HG03342 (cell line): ENCODE results near the gene AAGAB.

Experiments
- ATAC-seq: cut with Tn5 transposase; IDR thresholded peaks from one replicate; pipeline ENCODE4 v1.9.1; 2021; ENCODE audit warnings: mild to moderate bottlenecking, moderate library complexity; ENCODE audit not compliant: unreplicated experiment

AAGAB gene

DNA sequence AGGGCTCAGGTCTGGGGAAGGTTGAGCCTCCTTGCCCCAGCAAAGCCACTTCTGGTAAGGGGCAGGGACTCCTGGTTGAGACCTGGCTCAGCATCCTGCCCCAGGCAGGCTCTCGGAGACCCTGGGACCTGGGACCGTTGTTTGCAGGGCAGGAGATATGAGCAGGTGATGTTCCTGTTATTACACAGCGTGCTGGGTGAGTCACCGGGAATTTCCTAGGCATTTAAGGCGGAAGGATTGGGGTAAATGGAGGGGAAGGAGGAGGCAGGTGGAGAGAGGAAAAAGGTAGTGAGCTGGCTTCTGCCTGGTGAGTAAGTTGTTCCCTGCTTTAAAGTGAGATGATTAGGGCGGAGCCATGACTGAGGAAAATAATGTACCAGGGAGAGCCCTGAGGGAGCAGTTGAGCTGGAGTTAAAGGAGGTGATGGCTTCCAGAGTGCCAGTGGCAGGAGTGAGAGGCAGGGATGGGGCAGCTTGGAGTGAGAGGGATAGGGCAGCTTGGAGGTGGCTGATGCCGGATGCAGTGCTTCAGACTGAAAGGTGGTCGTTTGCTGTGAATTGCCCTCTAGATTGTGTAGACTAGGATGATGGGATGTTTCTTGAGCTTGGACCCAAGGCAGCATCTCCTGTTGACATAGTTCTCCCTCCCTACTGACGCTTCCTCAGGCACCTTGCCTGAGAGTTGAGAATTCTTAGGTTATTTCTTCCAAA, 79.4 kb downstream of the AAGAB start:
- no peak for ATAC-seq

DNA sequence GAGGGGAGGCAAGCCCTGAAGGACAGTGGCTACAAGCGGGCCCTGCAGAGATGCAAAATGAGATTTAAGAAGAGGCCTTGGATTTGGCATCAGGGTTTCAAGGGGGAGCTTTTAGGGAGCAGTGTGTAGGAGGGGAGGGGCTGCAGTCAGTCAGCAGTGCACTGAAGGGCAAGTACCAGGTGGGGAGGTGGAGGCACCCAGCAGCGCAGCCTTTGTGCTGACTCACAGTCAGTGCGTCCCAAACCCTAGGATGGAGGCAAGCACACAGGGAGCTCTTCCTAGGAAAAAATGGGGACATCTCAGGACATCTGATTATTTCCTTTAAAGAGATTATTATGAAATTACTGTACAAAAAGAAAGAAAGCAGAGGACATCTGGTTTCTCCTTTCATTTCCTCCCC, 80.0 kb downstream of the AAGAB start:
- no peak for ATAC-seq

DNA sequence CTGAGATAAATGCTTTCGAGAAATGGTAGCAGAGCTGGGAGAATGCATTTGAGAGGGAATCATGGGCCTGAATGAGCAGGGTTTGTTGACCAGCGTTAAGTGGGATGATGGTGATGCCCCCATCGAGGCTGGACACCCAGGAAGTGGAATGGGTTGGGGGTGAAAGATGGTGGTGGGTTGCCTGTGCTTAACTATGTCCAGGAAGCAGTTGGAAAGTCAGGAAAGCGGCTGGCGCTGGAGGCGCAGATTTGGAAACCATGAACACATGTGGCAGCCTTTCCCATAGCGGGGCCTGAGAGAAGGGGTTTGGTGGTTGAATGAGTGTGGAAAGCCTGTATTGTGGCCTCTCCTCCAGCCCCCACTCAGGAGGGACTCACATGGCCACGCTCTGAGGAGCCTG, 80.7 kb downstream of the AAGAB start:
- no peak for ATAC-seq

DNA sequence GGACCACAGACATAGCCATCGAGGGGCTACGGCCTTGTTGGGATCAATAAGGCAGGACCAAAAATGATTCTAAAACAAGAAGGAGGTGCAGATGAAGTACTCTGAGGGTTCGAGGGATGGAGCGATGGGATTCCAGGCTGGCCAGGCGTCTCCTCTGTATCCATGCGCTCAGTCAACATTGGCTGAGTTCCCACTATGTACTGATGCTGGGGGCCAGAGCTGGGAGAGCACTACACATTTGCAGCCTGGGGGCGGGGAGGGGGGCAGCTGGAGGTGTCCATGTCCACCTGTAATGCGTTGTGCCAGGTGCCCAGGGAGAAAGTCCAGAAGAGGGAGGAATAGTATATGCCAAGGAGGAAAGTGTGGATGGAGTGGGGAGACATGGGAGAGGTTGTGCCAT, 81.5 kb downstream of the AAGAB start:
- ATAC-seq, result no peak

DNA sequence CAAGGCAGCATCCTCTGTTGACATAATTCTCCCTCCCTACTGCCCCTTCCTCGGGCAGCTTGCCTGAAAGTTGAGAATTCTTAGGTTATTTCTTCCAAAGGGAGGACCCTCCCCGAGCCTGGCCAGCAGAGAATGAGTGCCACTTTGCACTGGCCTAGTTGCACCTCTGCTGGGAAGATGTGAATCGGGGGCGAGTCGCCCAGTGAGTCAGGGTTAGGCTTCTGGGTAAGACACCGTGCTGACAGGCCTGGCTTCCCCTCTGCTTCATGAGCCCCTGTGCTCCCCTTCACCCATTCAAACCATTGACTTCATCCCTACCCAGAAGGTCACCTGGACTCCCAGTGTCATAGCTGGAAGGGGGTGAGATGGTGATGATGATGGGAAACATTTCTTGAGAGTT, 82.3 kb downstream of the AAGAB start:
- ATAC-seq, result no peak

DNA sequence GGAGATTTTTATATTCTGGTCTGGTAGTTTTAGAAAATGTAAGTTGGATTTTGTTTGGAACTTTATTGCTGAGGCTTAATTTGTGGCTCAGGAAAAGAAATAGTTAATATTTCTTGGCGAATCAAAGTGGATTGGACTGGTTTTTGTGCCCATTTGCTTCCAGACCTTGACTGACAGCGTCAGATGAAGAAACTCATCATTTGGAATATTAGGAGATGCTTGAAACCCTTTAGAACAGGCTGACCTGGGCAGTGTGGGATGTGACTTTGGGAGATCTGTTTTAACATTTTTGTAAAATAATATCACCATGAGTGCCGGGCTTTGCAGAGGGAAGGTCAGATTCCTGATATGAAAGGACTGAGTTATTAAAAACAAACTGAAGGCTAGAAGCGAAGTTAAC, 83.0 kb downstream of the AAGAB start:
- no peak for ATAC-seq

DNA sequence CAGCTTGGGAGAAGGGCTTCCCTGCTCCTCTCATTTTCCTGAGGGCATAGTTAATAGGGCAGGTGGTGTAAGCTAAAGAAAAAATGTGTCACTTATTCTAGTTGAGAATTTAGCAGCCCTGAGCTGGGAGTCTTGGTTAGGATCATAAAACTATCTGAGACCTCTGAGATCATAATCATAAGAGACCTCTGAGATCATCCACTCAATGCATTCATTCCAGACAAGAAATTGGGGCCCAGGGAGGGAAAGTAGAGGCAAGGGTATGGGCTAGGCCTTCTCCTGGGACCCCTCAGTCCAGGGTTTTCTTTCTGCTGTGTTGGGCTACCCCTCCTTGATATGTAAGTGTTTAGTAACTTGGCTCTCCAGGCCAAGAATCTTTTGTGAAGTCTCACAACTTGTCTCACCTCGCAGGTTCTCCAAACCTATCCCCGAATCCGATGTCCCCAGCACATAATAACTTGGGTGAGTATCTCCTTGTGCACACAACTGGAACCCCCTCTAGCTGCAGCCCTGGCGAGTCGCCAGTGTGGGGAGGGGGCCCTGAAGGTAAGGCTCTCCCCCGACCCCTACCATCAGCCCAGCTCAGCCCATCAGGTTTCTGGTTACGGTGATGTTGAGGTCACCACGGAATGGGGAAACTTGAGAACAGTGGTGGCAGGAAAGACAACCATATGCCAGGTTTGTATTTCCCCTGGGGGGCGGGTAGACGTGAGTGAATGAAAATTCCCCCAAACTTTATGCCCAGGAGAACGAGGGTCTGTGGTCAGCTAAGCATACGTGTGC, 84.1 kb downstream of the AAGAB start:
- no peak for ATAC-seq

DNA sequence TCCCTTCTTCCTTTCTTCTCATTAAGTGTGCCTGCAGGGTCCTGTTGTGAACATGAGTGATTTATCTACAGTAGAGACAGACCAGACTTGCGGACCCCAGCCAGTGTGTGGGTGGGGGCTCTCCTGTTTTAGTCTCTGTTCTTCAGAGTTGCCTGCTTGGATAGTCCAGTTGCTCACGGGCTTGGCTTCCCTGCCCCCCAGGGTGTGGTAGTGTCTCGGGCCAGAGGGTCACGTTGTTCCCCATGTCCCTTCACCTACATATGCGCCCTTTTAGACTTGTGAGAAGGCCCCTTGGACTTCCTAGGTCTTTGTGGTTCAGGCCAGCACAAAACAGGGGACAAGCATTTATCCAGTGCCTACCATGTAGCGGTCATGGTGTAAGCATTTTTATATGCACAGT, 85.8 kb downstream of the AAGAB start:
- ATAC-seq, result no peak

DNA sequence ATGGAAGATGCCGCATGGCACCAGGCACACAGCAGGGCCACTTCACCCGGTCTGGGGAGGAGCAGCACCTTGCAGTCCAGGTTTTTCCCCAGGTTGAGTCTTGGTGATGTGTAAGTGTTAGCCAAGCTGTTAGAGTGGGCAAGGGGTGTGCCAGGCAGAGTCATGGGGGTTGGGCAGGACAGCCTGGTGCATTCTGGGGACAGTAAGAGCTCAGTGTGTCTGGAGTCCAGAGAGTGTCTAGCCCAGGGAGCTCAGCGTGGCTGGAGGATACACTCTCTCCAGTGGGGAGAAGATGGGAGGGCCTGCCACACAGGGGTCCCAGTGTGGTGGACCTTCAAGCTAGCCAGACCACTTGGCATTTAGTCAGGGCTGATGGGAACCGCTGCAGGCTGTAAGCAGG, 87.4 kb downstream of the AAGAB start:
- ATAC-seq, result no peak

DNA sequence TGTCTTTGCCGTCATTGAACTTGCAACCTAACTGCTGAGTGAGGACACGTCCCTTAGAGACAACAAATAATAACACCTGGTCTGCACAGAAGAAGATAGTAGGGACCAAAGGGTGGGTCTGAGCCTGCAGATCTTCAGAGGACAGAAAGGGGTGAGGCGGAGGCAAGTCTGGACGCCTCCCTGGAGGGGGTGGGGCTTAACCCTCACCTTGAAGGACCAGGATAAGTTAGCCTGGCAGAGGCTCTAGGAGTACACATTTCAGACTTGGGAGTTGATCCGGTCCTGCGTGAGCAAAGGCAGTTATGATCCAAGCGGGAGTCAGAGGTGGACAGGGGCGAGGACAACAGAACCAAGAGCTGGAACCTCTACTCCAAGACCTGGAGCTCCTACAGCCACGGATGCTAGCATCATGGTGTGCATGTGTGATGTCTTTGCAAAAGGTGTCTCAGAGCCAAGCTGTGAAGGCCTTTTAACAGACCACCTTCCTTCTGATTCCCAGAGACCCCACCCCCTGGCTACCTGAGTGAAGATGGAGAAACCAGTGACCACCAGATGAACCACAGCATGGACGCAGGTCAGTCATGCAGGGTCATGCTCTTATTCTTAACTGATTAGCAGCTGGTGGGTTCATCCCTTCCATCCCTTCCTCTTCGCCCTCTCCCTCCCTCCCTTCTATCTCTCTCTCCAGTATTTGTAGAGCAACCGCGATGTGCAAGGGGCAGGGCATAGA, 88.0 kb downstream of the AAGAB start:
- ATAC-seq, result no peak

DNA sequence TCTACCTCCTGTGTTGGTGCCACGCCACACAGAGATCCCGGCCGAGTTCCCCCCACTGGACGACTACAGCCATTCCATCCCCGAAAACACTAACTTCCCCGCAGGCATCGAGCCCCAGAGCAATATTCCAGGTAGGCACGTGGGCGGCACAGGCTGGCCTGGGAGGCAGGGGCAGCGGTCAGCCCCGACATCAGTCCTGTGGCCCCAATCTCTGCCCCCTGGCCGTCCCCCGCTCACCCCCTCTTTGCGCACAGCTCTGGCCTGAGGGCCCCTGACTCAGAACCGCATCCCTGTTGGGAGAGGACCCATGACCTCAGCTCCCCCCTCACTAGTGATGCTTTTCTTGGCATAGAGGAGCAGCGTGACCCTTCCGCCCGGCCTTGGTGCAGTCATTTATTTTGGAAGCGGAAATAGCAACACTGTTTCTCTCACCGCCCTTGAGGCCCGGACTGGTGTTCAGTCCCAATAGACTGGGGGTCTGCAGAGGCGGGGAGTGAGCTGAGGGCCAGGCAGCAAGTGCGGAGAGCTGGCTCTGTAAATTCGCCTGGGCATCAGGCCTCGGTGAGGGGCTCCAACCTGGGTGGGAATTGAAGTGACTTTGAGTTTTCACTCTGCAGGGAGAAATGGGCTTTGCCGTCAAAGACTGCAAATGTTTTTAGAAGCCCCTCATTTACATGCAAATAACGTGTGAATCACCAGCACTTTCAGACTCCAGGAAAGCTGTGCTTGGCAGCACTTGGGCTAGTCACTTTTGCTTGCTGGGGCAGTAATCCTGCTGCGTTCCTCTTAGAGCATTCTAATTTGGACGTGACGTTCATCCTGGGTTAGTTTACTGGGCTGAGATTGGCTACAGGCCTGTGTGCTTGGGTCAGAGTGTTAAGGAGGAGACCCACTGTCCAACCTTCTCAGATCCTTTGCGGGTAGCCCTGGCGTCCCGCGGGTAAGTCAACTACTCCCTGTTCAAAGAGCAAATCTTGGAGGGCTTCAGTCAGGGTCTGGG, 88.9 kb downstream of the AAGAB start:
- ATAC-seq, result no peak

DNA sequence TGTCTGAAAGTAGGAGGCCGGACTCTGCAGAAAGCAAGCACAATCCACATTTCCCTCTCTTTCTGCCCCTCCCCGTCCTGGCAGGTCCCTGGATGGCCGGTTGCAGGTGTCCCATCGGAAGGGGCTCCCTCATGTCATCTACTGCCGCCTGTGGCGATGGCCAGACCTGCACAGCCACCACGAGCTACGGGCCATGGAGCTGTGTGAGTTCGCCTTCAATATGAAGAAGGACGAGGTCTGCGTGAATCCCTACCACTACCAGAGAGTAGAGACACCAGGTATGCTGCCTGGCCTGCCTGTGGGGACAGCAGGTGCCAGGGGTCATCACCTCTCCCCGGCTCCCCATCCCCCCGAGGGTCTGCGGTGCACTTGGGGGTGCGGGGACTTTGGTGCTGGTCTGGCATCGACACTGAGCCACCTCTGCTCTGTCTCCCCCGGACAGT, 89.6 kb downstream of the AAGAB start:
- ATAC-seq, result no peak

DNA sequence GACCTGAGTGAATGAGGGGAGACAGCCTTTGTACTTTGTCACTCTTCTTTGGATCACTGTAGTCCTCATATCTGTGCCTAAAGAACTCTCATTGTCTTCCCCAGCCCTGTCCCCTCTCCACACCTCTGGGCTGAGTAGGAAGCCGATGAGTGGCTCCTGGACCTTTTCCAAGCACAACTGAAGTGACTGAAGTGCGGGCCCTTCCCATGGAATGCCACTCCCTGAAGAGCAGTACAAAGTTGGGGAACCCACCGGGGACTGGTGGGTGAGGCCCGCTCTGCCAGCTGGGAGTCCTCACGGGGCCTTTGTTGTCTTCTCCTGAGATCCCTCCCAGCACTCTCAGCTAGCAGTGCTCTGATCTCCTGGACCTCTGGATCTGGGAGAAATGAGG, 90.1 kb downstream of the AAGAB start:
- no peak for ATAC-seq

DNA sequence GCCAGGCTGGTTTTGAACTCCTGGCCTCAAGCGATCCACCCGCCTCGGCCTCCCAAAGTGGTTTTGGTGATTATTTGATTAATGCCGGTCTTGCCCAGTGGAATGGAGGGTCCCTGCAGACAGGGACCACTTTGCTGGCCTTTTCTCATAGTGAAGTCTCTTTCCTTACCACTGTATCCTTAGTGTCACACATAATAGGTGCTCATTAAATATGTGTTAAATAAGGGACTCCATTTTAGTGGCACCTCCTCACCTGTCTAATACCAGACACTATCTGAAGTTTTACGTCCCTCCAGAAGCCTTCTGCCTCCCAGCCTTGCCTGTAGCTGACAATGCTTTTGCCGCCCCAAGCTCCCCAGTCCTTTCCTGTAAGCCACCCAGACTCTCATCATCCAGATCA, 91.3 kb downstream of the AAGAB start:
- ATAC-seq, result no peak

DNA sequence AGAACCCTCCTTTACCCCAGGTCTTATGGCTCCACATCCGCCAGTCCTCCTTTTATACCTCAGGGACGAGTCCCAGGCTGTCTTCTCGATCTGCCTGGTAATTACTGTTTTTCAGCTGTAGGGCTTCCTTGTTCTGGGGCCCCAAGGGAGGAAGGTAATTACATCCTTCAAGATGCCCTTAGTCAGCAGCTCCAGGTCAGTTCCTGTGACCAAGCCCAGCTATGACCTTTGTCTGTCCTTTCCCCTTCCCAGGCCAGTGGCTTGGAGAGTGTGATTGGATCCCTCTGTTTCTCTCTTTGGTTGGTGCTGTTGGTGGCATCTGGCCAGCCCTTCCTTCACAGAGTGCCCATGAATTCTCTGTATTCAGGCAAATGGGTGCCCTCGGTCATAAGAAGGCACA, 92.6 kb downstream of the AAGAB start:
- ATAC-seq, result no peak

DNA sequence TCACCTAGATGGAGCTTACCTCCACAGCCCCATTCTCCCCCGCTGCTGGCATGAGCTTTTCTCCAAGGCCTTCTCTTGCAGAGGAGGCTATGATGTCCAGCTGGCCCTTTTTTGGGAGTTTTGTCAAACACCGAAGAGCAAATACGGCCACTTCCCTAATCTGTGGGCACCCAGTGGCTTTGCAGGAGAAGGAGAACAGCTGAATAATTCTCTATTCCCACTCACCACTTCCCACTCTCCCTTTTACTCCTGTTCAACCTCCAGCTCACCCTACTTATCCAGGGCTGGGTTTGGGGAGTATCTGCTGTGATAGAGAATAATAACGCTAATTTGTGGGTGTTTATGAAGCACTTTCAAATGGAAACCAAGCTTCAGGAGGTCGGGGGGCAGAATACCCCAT, 93.0 kb downstream of the AAGAB start:
- no peak for ATAC-seq

DNA sequence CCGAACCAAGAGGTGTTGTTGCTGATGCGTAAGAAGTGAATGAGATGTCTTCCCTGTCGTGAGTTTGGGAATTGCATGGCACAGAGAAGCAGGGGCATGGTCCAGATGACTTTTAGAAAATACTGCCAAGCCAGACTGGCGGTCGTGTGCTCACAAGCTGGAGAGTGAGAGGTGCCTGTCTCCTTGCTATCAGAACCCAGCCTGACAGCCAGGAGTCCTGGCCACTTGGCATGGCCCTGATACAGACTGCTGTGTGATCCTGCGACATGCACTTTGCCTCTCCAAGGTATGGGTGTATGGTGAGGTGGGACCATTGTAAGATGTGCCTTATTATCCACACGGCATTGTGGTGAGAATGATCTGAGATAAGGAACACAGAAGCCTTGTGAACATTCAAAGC, 96.1 kb downstream of the AAGAB start:
- no peak for ATAC-seq

DNA sequence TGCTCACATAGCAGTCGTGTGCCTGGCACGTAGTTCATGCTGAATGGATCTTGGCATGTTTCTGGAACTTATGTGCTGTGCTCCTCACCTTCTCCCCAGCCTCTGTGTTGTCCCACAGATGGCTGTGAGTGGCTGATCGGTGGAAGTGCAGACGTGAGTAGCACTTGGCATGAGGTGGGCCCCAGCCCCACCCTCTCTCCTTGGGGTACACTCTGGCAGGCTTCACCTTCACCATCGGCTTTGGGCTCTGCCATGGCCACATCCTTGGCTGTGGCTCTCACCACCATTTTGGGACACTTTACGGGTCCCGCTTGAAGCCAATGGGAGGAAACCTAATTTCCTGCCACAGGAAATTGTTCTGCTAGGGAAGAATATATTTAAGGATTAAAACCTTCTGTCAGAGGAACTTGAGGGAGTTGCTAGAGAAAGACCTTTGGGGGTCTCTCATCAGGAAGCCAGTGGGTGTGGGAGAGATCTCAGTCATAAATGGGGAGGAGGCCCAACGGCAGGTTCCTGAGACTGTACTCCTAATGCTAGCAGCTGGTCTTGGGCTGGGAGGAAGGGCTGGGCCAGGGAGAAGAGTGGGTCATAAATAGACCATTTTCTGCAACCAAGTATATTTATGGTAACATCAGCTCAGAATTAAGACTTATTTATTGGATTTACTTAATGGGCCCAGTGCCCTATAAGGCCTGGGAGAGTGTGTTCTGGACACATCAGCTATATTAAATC, 96.8 kb downstream of the AAGAB start:
- no peak for ATAC-seq

DNA sequence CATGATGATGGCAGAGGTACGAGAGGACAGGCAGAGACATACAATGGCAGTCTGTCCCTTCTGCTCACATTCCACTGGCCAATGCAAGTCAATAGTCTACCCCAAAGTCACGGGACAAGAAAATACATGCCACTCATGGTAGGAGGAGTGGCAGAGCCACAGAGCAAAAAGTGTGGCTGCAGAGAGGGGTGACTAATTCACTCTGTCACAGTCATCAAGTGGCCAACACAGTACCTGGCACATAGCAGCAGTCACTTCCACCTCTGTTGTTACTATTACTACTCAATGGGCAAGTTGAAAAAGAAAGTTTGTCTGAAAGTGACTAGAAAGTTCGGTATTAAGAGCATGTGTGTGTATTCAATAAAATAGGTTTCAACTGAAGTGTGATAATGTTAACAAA, 97.6 kb downstream of the AAGAB start:
- ATAC-seq, result no peak

DNA sequence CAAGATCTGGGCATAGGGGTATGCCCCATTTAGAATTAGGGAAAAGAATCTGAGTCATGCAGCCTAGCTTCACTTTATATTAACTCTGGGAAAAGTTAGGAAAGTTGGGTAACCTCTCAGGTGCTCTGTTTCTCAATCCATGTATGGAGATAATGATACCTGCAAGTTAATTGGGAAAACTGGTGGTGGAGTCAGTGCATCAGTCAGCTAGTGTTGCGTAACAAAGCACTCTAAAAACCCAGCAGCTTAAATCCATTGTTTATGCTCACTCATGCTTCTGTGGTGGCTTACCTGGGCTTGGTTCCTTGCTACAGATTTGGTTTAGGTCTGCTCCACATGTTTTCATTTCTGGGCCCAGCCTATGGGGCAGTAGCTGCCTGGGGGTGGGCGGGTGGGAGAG, 98.0 kb downstream of the AAGAB start:
- ATAC-seq, result no peak
